Activated CD4-positive, alpha-beta T cell treated with anti-CD3 and anti-CD28 coated beads, Interleukin-2, Interleukin-6, amounts not matched to agents 100 ng/mL and 50 ng/mL, durations not matched to agents 16 hours and 8 hours (primary cell): ENCODE data around the gene PXT1.

Experiments
- DNase-seq: peaks from one replicate; pipeline ENCODE4 v3.0.0-alpha.2; 2020

Gene PXT1

DNA sequence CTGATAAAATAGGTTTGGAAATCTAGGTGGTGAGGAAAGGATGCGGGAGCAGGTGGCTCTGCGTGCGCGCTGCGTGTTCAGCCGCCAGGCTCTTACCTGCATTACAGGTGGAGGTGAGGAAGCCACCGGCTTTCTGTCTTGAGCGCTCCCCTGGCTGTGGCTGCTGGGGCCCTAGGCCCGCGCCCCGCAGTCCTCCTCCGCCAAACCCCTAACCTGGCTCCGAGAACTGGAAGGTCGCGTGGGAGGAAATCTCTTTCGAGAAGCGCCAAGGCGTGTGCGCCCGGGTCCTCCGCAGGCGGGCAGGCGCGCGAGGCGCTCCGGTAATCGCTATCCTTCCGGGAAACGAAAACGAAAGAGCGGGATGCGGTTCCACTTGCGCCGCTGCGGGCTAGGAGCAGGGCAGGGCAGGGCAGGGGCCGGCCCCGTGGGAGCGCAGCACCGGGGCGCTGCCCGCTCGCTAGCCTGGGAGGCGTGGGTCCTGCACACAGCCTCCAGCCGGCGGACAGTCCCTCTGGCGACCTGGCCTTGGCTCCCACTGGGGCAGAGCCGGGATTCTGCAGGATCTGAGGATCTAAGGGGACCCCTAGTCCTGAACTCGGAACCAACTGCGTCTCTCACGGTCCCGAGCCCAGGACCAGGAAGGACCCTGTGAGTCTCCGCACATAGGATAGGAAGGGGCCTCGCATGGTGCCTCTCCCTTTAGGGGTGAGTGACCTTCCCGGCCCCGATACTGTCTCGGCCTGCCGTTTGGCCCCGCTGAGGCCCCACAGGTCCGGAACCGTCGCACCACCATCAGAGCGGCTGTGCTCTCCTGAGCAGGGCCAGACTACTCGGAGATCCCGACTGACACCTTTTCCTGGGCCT lies 55.0 kb downstream of the PXT1 start, which contains the start of gene ETV7:
ETV7 (minus strand) TSS at position 230 of the 864 bp plus-strand sequence; CDS start at position 102, 128 bp downstream.
- DNase-seq: peak; percentile 51

DNA sequence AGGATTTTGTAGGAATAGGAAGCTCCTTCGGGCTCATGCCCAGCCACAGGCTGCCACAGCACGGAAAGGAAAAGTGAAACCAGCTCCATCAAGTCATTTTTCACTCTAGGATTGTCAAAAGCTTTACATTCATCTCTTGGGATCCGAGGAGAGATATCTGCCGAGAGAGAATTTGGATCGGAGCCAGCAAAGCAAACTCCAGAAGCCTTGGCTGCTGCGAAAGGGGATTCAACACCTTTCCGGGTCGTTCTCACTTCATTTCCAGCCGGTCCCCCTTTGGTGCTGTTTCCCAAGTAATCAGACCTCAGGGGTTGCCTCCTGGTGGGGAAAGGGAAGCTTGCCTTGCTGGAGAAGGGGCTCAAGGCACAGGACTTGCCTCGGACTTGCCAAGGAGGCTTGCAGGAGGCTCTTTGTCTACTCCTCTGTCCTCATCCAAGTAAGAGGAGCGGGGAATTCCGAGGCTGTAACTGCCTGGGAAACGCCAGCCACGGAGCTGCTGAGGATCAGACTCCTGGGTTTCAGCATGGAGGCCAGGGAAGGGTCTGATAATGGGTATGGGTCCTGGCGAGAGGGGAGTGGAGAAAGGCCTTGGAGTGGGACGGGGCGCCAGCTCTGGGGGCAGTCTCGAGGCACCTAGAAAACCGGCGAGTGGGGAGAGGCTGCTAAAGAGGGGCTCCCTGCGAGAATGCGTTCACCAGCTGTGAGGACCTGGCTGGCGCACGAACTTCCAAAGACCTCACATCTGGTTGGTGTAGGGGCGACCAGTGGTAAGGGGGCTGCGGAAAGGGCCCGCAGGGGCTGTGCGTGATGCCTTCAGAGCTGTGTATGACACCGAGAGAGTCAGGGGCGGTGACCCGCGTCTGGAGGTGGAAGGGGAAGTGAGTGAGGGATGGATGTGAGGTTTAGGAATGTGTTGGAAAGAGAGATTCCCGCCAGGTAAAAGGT lies 55.9 kb downstream of the PXT1 start:
- no peak for DNase-seq

DNA sequence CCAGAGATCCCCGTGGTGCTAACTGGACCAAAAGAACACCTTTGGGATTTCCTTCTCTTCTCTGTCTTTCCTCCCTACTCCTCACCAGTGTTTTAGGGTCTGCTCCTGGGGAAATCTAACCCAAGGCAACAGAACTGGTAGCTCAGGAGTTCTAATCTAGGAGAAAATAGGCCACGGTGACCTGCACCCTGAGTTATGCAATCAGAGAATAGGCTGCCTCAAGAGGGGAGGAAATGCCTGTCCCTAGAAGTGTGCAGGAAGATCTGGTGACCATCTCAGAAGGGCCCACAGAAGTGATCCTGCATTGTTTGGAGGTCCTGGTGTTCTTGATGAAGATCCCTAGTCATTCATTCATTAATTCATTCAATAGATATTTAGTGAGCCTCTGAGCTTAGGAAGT lies 58.6 kb downstream of the PXT1 start:
- no peak for DNase-seq

DNA sequence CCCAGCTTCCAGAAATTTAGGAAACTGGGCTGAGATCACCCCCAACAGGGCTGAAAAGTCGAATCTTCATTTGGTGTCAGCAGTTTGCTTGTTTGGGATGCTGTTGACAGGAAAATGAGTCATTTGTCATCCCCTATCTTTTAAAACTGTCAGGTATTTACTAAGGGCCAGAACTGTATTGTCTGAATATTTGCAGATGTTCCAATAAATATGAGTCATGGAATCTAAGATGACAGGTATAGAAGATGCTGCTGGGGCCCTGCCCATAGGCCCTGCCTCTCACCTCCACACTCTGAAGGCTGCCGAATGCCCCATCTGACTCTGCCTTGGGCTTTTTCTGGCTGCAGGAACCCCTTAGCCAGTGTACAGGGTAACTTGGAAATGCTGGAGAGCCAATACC lies 59.0 kb downstream of the PXT1 start:
- peak; percentile 61 for DNase-seq

DNA sequence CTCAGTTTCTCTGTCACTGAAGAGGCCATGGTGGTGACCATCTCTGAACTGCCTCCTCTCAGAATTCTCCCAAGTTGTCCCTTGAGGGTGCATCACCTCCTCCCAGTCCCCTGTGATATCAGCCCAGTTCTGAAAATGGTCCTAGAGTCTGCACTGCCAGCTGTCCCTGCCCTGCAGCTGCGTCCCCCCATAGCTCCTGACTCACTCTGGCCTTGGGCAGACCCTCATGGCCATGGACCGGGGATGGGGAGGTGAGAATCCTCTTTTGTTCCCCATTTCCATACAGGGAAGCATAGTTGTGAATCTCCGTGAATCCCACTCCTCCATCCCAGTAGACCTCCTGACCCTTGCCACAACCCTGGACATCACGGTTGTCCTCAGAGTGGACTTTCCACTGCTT lies 59.7 kb downstream of the PXT1 start:
- no peak for DNase-seq

DNA sequence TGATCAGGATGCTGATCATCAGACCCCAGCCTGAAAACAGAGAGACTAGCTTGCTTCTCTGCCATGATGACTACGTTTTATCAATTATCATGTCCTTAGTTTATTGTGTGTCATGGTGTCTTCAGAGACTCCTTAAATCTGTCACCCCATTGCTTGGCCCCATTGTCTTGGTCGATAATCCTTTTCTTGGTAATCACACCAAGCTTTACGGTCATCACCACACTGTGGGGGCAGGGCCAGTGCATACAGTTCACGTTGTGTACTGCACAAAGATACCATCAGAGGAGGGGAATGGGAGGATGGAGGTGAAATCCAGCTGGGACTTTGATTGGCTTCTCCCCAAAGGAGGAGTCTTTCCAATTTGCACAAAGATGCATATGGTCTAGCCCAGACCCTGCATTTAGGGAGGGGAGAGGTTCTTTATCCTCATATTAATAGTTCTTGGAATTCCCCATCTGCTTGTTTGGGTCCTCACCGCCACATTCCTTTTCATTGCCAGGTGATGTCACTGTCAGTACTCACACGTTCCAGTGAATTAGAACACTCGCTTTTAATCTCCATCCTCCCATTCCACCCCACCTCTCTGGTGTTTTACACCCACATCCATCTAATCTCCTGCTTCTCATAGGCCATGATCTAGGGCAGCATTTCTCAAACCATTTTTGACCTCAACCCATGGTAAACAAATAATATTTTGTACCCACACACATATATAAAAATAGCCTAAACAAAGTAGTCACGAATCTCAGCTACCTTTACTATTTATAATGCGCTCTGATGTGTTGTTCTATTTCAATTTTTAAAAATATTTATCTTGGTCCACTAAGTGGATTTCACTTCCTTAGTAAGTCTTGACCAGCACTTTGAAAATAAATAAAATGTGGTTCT lies 60.9 kb downstream of the PXT1 start:
- DNase-seq: no peak

DNA sequence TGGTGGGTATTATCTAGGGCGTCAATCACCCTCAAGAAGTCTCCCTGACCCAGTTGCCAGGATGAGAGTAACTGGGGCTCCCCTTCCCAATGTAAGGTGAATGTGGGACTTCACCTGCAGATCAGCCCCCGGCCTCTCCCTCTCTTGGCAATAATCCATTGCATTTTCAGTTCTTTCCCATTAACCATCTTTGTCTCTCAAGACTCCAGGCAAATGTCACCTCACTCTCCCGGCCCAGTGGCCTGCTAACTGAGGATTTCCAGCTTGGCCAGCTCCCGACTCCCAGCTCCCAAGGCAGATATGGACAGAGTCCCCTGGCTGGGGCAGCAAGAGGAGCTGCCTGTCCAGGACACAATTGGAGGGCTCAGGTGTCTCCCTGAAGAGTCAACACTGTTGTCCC lies 62.5 kb downstream of the PXT1 start:
- no peak for DNase-seq

DNA sequence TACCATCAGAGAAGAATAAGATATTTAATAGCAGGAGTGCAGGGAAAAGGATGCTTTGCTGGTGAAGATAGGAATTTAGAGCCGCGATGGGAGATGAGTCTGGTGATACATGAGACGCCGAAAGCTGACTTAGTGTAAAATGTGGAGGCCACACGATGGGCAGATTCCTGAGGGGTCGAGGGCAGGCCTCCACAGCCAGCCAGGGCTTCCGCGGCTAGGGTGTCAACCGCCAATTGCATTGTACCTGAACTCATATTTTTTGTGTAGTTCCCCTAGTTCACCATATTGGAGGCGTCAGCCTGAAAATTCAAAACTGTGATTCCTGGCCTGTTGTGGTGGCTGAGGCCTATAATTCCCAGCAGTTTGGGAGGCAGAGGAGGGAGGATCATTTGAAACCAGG lies 63.7 kb downstream of the PXT1 start:
- DNase-seq: no peak

DNA sequence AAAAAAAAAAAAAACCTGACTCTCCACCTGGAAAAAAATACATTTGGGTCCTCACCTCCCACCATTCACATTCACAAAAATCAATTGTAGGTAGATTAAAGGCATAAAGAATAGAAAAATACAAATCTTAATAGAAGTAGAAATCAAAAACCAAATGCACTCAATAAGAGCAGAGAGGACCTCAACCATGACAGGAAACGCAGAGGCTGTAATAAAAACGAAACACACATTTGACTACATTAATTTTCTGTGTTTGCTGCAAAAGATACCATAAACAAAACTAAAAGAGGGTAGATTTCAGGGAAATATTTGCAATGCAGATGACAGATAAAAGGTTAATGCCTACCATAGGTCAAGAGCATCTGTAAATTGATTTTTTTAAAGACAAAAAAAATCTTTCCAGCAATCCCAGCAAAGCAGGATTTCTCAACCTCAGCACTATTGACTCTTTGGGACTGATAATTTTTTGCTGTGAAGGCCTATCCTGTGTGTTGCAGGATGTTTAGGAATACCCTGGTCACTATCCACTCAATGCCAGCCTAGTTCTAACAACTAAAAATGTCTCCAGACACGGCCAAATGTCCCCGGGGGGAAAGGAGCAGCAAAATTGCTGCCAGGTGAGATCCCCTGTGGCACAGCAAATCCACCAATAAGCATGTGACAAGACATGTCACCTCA lies 64.3 kb downstream of the PXT1 start:
- DNase-seq: no peak

DNA sequence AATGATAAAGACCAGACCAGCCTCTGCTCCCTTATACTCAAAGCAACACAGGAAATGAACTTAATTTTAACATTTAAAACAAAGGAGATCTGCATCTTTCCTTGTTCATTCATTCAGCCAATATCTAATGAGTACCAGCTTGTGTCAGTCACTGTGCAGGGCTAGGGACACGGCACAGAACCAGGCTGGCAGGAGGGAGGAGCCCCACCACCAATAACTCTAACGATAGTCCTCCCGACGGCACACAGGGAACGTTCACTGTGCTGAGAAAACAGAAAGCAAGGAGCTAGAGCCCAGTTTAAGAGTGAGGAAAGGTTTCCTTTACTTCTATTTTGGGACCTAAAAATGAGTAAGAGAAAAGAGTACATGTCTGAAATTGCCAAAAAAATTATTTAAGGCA lies 65.1 kb downstream of the PXT1 start:
- no peak for DNase-seq

DNA sequence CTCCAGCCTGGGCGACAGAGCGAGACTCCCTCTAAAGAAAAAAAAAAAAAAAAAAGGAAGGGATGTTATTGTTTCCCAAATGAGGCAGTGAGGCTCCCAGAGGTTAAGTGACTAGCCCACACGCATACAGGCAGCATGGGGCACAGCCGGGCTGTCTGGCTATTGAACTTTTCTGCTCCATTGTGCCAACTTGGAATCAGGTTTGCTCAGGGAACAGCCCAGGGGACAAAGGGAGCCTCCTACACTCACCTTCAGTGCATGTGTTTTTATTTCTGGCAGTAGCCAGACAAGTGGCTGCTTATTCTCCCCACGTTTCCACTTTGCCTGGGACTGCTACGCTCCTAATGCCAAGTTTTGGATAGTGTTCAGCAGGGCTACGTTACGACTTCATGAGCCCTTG lies 65.9 kb downstream of the PXT1 start:
- DNase-seq: no peak

DNA sequence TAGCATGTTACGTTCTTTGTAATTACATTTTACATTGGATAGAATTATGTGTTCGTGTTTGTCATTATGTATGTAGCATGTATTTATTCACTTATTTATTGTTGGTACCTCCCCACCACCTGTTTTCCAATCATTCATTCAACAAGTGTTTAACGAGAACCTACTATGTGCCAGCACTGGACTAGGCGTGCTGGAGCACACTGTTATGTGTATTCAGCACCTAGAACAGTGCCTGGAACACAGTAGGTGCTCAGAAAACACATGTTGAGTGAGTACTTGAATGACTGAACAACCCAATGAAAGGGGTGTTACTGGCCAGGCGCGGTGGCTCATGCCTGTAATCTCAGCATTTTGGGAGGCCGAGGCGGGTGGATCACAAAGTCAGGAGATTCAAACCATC lies 66.5 kb downstream of the PXT1 start:
- DNase-seq: no peak

DNA sequence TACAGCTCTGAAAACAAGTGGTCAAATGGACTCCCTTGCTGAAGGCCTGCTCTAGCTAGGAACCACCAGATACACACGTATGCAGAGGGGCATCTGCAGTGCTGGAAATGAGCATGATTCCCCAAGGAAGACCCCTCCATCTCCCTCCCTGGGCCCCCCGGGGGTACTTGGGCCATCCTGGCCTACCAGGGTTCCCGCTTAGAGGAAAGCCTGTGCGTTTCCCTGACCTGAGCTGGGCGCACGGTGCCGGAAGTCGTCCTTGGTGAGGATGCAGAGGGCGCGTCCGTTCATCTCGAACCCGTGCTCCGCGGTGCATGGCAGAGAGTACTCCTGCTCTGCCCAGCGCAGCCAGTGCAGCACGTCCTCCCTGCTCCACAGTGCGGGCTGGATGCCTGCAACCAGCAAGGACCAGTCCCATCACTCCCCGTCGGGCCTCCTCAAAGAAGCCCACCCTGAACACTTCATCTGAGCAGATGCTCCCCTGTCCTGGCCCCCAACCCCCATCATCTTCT lies 67.0 kb downstream of the PXT1 start:
- no peak for DNase-seq

DNA sequence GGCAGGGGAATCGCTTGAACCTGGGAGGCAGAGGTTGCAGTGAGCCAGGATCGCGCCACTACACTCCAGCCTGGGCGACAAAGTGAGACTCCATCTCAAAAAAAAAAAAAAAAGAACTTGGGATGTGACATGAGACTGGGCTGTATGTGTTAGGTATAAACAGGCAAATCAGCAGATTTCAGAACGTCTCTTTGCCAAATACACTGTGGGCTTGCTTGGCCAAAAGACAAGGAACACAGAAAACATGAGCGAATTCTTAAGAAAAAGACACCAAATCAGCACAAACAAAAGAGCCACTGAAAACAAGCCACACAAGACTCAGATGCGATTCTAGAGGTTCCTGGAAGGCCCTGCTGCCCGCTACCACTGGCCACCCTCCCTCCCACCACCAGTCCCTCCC lies 67.7 kb downstream of the PXT1 start:
- DNase-seq: no peak

DNA sequence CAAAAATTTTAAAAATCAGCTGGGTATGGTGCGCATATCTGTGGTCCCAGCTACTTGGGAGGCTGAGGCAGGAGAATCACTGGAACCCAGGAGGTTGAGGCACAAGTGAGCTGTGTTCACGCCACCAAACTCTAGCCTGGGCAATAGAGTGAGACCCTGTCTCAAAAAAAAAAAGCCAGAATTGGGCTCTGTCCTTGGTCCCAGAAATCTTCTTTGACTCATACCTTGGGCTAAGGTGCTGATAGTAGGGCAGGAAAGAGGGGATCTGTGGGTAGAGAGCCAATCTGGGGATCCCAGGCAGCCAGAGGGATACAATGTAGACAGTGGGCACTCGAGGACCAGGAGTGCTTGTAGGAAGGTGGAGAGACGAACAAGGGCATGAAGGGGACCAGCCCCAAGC lies 68.5 kb downstream of the PXT1 start:
- DNase-seq: no peak

DNA sequence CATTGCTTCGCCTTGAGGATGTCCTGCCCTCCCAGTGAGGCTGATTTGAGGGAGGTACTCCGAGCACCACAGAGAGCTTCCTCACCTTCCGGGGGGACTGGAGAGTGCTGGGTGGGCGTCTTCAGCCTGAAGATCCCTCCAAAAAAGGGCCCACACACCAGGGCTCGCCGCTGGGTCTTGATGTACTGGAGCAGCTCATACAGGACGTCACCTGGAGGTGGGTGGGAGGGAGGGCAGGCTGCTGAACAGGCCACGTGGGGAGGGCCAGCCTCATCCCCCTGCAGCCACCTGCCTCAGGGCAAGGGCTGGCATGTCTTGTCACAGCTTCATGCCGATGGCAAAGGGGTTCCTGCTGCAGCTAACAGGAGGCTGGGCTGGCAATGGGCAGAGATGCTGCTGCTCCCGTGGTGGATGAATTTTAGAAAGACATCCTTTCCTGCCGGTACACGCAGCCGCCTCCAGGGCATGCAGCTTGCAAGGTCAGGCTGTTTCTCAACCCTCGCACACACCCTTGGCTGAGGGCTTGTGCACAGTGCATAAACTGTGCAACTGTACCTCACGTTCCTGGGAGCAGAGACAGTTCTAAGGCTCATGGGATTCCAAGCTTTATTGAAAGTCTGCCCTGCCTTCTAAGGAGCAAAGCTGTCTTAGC lies 69.2 kb downstream of the PXT1 start:
- no peak for DNase-seq

DNA sequence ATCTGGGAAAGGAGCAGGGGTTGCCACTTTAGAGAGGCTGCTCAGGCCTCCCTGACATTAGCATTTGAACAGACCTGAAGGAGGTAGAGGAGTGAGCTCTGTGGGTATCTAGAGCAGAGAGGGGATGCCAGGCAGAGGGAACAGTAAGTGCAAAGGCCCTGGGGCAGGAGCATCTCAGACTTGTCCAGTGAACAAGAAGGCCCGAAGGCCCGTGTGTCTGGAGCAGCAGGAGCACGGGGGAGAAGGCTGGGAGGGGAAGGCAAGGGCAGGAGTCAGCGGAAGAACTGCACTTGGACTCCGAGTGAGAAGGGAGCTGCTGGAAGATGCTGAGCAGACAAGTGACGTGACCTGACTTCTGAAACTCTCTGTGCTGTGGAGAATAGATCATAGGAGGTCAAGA lies 70.6 kb downstream of the PXT1 start:
- DNase-seq: no peak

DNA sequence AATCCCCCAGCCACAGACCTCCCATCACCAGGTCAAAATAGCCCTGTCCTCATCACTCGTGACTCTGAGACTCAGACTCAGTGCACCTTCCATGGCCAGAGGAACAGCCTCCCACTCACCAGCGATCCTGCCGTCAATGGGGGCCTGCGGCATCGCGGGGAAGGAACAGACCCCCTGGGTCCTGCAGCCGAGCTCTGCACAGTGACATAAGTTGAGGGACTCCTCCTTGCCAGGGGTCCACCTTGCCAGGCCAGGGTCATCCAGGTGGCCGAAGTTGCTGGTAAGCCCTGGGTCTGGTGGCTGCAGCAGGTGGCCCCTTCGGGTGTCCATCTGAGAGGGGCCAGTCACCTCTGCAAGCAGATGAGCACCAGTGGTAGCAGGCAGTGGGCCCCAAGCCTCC lies 71.4 kb downstream of the PXT1 start:
- DNase-seq: no peak

DNA sequence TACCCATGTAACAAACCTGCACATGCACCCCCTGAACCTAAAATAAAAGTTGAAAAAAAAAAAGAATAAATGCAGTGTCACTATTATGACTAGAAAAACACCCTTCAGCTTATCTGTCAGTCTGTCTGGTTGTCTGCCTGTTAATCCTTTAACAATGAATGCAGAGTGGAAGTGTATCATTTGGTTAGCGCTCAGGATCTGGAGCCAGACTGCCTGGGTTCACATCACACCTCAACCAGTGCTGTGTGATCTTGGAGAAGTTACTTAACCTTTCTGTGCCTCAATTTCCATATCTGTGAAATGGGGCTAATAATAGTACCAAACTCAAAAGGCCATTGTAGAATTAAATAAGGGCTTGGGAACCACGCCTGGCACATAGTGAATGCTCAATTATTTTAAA lies 72.0 kb downstream of the PXT1 start:
- DNase-seq: no peak

DNA sequence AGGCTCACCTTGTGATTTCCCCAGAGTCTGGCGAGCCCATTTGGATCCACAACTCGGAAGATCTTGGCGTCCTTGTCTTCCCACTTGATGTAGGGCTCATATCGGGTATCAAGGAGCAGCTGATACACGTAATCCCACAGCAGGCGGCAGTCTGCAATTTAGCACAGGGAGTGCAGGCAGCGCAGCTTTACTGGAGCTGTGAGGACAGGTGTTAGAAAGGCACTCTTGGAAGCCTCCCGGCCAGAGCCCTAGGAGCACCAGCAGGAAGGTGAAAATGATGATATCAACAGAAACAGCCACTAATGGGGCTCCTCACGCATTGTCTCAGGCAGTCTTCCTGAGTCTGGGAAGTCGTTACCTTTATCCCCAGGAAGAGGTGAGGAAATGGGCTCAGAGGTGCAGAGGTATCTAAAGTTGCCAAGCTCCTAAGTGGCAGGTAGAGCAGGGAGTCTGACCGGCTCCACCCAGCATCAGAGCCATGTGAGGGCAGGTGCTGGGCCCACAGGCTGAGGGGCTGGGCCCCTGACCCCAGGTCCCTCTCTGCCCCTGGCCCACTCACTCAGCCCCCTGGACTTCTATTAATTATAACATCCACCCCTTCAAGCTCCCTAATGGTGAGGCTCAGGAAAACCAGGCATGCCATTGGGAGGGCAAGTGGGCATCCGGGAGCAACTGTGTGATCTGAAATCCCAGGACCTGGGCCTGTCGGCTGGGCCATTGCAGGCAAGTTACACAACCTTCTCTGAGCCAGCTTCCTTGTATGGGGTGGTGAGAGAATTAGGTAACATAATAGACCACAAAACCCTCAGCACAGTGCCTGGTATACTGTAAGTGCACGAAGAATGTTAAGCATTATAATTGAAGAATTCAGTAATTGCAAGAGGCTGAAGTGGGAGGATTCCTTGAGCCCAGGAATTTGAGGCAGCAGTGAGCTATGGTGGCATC lies 73.5 kb downstream of the PXT1 start:
- no peak for DNase-seq
